CD4-positive, alpha-beta T cell (primary cell): ENCODE data around the gene ARL15. TPM values are rescaled to one million over a fixed set of nuclear protein-coding genes. Genes with fewer than 3 reads are reported as not detected.

ENCODE experiments used
- ATAC-seq: fragments of 200-7000 bp; cut with Tn5 transposase; one replicate; pipeline ENCODE4 v1.10.0; 2022; ENCODE audit warnings: mild to moderate bottlenecking; ENCODE audit not compliant: poor library complexity
- CTCF ChIA-PET: fragments of 350-600 bp; sonication (Branson Sonifier 250); formaldehyde crosslinking; loops from one replicate; lab custom pipeline; 2021; ENCODE audit warnings: antibody characterized with exemption, inconsistent platforms; lab: Charles Lee
- POLR2A ChIA-PET: fragments of 350-600 bp; sonication (Branson Sonifier 250); formaldehyde crosslinking; loops from one replicate; lab custom pipeline; 2021; ENCODE audit warnings: antibody characterized with exemption, inconsistent platforms; lab: Charles Lee
- DNase-seq, 14 experiments: peaks; one replicate each; pipeline ENCODE4 v3.0.0-alpha.2; 2013 to 2020; ENCODE audit warnings: mixed read lengths in 2 of 14
- H3K27ac ChIP-seq, 2 donors: one replicate each; pipeline versions ENCODE4 v1.5.1 to v1.7.0; 2013; ENCODE audit warnings: low read length in 2 of 2, low read depth in 1 of 2, mild to moderate bottlenecking in 1 of 2
- H3K27me3 ChIP-seq, 2 experiments: 1 replicate in 1 of 2; 2 replicates in 1 of 2; pipeline versions ENCODE4 v1.6.1 to v1.7.0; 2013; ENCODE audit warnings: low read length in 2 of 2, control low read depth in 1 of 2, mild to moderate bottlenecking in 1 of 2, moderate library complexity in 1 of 2; ENCODE audit not compliant: insufficient read depth in 2 of 2, control insufficient read depth in 1 of 2
- H3K36me3 ChIP-seq: one replicate; pipeline ENCODE4 v1.6.1; 2013; ENCODE audit warnings: low read length, control low read depth; ENCODE audit not compliant: insufficient read depth
- H3K4me1 ChIP-seq: one replicate; pipeline ENCODE4 v1.6.1; 2013; ENCODE audit warnings: low read length, control low read depth; ENCODE audit not compliant: insufficient read depth
- H3K4me3 ChIP-seq: one replicate; pipeline ENCODE4 v1.5.1; 2013; ENCODE audit warnings: mild to moderate bottlenecking, low read length, moderate library complexity
- H3K9me3 ChIP-seq, 2 experiments: 1 replicate in 1 of 2; 2 replicates in 1 of 2; pipeline versions ENCODE4 v1.6.1 to v1.7.0; 2013; ENCODE audit warnings: low read length in 2 of 2, mild to moderate bottlenecking in 2 of 2, control low read depth in 1 of 2, moderate library complexity in 1 of 2; ENCODE audit not compliant: control insufficient read depth in 1 of 2, insufficient read depth in 1 of 2
- H3K27ac Mint-ChIP-seq: one replicate; pipeline ENCODE4 v1.8.0; 2020; ENCODE audit warnings: mixed read lengths
- H3K27me3 Mint-ChIP-seq: one replicate; pipeline ENCODE4 v1.8.0; 2021; ENCODE audit warnings: mixed read lengths
- H3K36me3 Mint-ChIP-seq: one replicate; pipeline ENCODE4 v1.8.0; 2021; ENCODE audit warnings: low read depth, mixed read lengths
- H3K4me1 Mint-ChIP-seq: one replicate; pipeline ENCODE4 v1.8.0; 2021; ENCODE audit warnings: low read depth, mixed read lengths
- H3K4me3 Mint-ChIP-seq: one replicate; pipeline ENCODE4 v1.8.0; 2020; ENCODE audit warnings: mild to moderate bottlenecking, mixed read lengths
- H3K9me3 Mint-ChIP-seq: one replicate; pipeline ENCODE4 v1.8.0; 2020; ENCODE audit warnings: mixed read lengths
- CTCF ChIP-seq: fragments of 200-600 bp; IDR thresholded peaks from one replicate; pipeline ENCODE4 v1.8.0; 2022; ENCODE audit warnings: antibody characterized with exemption, mild to moderate bottlenecking
- intact Hi-C, 2 experiments: fragments of 100-400 bp; cut with DNase I in 1 of 2; cut with micrococcal nuclease in 1 of 2; formaldehyde crosslinking; loops; one replicate each; pipeline versions ENCODE4 v1.15.1 to v1.9.0; 2023 to 2025; cut with DNase I, micrococcal nuclease
- total RNA-seq, 174 experiments: library from RNA in 2 of 174; stranded (reverse) in 2 of 174; gene quantifications; one replicate each; pipeline ENCODE4 v1.2.3 and lab custom pipeline; 2021 to 2026

The ARL15 gene
- total RNA-seq, 2 experiments from 2014 or later, result 9.1 to 10.6 TPM

- no peak overlapping the region for H3K27ac Mint-ChIP-seq
- no peak for TF ChIP-seq CTCF
- ATAC-seq (no peak), DNase-seq (no peak)
- H3K27ac ChIP-seq, result no peak overlapping the region
- H3K27me3 Mint-ChIP-seq, result no peaks in the 10 kb centered on the region
- intact Hi-C loops, result no loop called here
- ChIA-PET POLR2A (no interaction called here), CTCF (no interaction called here)
- peaks cover 31% of the 10 kb centered on the region for H3K36me3 Mint-ChIP-seq
- H3K36me3 ChIP-seq, result no peaks in the 10 kb centered on the region
- H3K27me3 ChIP-seq, result no peaks in the 10 kb centered on the region
- H3K4me1 ChIP-seq, result no peaks in the 10 kb centered on the region
- H3K4me3 Mint-ChIP-seq, result no peak overlapping the region
- no peaks in the 10 kb centered on the region for H3K4me1 Mint-ChIP-seq
- H3K4me3 ChIP-seq, result no peak overlapping the region
- H3K9me3 Mint-ChIP-seq, result no peaks in the 10 kb centered on the region
- peaks cover 0 to 5% of the 10 kb centered on the region in 2 experiments for H3K9me3 ChIP-seq
Measured at GRCh38 chr5:53937467-53937866, 372.9 kb downstream of the ARL15 start.

- CTCF ChIA-PET, result no interaction called here
- no peaks in the 10 kb centered on the region for H3K9me3 Mint-ChIP-seq
- no peak overlapping the region for H3K27ac Mint-ChIP-seq
Measured at GRCh38 chr5:53936481-53937352, 373.7 kb downstream of the ARL15 start.

GRCh38 chr5:53934151-53934820, 376.1 kb downstream of the ARL15 start:
- DNase-seq, result no peak
- Histone ChIP-seq H3K4me3 (no peak overlapping the region), H3K9me3 (no peaks in the 10 kb centered on the region), H3K27me3 (no peaks in the 10 kb centered on the region), H3K36me3 (no peaks in the 10 kb centered on the region), H3K27ac (no peak overlapping the region), H3K4me1 (no peaks in the 10 kb centered on the region)
- CTCF ChIA-PET, result no interaction called here
- H3K4me3 Mint-ChIP-seq, result no peak overlapping the region
- no peaks in the 10 kb centered on the region for H3K4me1 Mint-ChIP-seq
- no peaks in the 10 kb centered on the region for H3K9me3 Mint-ChIP-seq
- ATAC-seq, result no peak
- H3K27ac Mint-ChIP-seq, result no peak overlapping the region
- no peaks in the 10 kb centered on the region for H3K27me3 Mint-ChIP-seq
- intact Hi-C loops, result no loop called here
- no peak for TF ChIP-seq CTCF
- POLR2A ChIA-PET, result no interaction called here
- peaks cover 18% of the 10 kb centered on the region for H3K36me3 Mint-ChIP-seq

More at GRCh38 chr5:53936481-53937352, 373.7 kb downstream of the ARL15 start:
- POLR2A ChIA-PET, result no interaction called here
- ATAC-seq (no peak), DNase-seq (no peak)
- no peak overlapping the region for H3K4me3 ChIP-seq
- peaks cover 0 to 5% of the 10 kb centered on the region in 2 experiments for H3K9me3 ChIP-seq
- H3K4me1 Mint-ChIP-seq, result no peaks in the 10 kb centered on the region
- no peaks in the 10 kb centered on the region for H3K27me3 Mint-ChIP-seq
- peaks cover 26% of the 10 kb centered on the region for H3K36me3 Mint-ChIP-seq
- no peaks in the 10 kb centered on the region for H3K36me3 ChIP-seq
- H3K4me1 ChIP-seq, result no peaks in the 10 kb centered on the region
- H3K27me3 ChIP-seq, result no peaks in the 10 kb centered on the region
- H3K27ac ChIP-seq, result no peak overlapping the region
- H3K4me3 Mint-ChIP-seq, result no peak overlapping the region
- TF ChIP-seq CTCF, result no peak
- intact Hi-C loops, result no loop called here
